ENCODE results near the gene PEX11A. TPM values are rescaled to one million over a fixed set of nuclear protein-coding genes. Genes with fewer than 3 reads are reported as not detected.

PEX11A gene
- total and polyA plus RNA-seq, 2 of the 8 experiments (the other 6 are each of a cell fraction or from before 2014, with no cell fraction given): 2.9 to 3.0 TPM

DNA sequence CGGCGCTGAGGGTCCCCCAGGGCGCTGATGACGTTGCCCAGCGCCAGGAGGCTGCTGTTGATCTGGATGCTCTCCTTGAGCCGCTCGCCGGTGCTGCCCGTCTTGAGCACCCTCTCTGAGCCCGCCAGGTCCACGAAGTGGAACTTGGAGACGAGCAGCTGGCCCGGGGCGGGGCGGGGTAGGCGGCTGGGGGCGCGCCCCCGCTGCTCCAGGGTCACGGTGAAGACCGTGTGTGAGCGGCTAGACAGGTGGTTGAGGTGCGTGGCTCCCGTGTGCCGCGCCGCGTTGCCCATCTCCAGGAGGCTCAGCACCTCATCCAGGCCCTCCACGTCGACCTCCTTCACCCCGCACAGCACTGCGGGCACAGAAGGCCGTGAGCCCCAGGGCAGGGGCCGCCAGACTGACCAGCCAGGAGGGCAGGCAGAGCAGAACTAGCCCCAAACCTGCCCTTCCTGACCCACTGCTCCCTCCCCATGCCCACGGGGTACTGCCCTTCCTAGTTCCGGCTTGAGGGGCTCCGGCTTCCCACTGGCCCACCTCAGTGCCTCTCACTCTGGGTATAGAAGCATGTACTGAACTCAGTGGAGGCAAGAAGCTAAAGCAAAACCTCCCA, 41.4 kb downstream of the PEX11A start (continued):
- TF ChIP-seq, protein P1, sequence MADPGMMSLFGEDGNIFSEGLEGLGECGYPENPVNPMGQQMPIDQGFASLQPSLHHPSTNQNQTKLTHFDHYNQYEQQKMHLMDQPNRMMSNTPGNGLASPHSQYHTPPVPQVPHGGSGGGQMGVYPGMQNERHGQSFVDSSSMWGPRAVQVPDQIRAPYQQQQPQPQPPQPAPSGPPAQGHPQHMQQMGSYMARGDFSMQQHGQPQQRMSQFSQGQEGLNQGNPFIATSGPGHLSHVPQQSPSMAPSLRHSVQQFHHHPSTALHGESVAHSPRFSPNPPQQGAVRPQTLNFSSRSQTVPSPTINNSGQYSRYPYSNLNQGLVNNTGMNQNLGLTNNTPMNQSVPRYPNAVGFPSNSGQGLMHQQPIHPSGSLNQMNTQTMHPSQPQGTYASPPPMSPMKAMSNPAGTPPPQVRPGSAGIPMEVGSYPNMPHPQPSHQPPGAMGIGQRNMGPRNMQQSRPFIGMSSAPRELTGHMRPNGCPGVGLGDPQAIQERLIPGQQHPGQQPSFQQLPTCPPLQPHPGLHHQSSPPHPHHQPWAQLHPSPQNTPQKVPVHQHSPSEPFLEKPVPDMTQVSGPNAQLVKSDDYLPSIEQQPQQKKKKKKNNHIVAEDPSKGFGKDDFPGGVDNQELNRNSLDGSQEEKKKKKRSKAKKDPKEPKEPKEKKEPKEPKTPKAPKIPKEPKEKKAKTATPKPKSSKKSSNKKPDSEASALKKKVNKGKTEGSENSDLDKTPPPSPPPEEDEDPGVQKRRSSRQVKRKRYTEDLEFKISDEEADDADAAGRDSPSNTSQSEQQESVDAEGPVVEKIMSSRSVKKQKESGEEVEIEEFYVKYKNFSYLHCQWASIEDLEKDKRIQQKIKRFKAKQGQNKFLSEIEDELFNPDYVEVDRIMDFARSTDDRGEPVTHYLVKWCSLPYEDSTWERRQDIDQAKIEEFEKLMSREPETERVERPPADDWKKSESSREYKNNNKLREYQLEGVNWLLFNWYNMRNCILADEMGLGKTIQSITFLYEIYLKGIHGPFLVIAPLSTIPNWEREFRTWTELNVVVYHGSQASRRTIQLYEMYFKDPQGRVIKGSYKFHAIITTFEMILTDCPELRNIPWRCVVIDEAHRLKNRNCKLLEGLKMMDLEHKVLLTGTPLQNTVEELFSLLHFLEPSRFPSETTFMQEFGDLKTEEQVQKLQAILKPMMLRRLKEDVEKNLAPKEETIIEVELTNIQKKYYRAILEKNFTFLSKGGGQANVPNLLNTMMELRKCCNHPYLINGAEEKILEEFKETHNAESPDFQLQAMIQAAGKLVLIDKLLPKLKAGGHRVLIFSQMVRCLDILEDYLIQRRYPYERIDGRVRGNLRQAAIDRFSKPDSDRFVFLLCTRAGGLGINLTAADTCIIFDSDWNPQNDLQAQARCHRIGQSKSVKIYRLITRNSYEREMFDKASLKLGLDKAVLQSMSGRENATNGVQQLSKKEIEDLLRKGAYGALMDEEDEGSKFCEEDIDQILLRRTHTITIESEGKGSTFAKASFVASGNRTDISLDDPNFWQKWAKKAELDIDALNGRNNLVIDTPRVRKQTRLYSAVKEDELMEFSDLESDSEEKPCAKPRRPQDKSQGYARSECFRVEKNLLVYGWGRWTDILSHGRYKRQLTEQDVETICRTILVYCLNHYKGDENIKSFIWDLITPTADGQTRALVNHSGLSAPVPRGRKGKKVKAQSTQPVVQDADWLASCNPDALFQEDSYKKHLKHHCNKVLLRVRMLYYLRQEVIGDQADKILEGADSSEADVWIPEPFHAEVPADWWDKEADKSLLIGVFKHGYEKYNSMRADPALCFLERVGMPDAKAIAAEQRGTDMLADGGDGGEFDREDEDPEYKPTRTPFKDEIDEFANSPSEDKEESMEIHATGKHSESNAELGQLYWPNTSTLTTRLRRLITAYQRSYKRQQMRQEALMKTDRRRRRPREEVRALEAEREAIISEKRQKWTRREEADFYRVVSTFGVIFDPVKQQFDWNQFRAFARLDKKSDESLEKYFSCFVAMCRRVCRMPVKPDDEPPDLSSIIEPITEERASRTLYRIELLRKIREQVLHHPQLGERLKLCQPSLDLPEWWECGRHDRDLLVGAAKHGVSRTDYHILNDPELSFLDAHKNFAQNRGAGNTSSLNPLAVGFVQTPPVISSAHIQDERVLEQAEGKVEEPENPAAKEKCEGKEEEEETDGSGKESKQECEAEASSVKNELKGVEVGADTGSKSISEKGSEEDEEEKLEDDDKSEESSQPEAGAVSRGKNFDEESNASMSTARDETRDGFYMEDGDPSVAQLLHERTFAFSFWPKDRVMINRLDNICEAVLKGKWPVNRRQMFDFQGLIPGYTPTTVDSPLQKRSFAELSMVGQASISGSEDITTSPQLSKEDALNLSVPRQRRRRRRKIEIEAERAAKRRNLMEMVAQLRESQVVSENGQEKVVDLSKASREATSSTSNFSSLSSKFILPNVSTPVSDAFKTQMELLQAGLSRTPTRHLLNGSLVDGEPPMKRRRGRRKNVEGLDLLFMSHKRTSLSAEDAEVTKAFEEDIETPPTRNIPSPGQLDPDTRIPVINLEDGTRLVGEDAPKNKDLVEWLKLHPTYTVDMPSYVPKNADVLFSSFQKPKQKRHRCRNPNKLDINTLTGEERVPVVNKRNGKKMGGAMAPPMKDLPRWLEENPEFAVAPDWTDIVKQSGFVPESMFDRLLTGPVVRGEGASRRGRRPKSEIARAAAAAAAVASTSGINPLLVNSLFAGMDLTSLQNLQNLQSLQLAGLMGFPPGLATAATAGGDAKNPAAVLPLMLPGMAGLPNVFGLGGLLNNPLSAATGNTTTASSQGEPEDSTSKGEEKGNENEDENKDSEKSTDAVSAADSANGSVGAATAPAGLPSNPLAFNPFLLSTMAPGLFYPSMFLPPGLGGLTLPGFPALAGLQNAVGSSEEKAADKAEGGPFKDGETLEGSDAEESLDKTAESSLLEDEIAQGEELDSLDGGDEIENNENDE (IDR thresholded peaks at IDR 0.05; ENCODE audit: insufficient replicate concordance, low read length): no peak
- TF ChIP-seq EGR1 (IDR thresholded peaks at IDR 0.05; ENCODE audit: borderline replicate concordance, low read depth, low read length) (no peak), MAFK (IDR thresholded peaks at IDR 0.05; ENCODE audit: low read depth, low read length) (no peak), ASH2L (IDR thresholded peaks at IDR 0.05; ENCODE audit: low read length) (no peak), NANOG (IDR thresholded peaks at IDR 0.05; ENCODE audit: insufficient read depth, low read depth, low read length, poor library complexity, severe bottlenecking) (no peak), FOSL1 (IDR thresholded peaks at IDR 0.05; ENCODE audit: insufficient read depth, low read depth, low read length) (no peak), SP1 (IDR thresholded peaks at IDR 0.05; ENCODE audit: low read depth, low read length) (no peak), TEAD4 (IDR thresholded peaks at IDR 0.05; ENCODE audit: low read depth, low read length) (no peak)
- TF ChIP-seq, protein P2, sequence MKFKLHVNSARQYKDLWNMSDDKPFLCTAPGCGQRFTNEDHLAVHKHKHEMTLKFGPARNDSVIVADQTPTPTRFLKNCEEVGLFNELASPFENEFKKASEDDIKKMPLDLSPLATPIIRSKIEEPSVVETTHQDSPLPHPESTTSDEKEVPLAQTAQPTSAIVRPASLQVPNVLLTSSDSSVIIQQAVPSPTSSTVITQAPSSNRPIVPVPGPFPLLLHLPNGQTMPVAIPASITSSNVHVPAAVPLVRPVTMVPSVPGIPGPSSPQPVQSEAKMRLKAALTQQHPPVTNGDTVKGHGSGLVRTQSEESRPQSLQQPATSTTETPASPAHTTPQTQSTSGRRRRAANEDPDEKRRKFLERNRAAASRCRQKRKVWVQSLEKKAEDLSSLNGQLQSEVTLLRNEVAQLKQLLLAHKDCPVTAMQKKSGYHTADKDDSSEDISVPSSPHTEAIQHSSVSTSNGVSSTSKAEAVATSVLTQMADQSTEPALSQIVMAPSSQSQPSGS (IDR thresholded peaks at IDR 0.05; ENCODE audit: low read length): no peak
